Measurements from ENCODE around the gene DLG4.
"Not testable (repeated sequence)": the region's sequence is repeated elsewhere in the genome, so short reads cannot be mapped to it uniquely, and the experiment has no call there.

Gene DLG4

GRCh38 chr17:7175330-7175733, 44.3 kb downstream of the DLG4 start:
- H3K4me3 ChIP-seq (ENCODE audit: low read depth, low read length): no peak overlapping the region
- DNase-seq (ENCODE audit: low read depth): no peak

- no peak for DNase-seq (ENCODE audit: low read depth)
- no peak overlapping the region for H3K4me3 ChIP-seq (ENCODE audit: low read depth, low read length)
Observed at GRCh38 chr17:7174603-7175326, 44.9 kb downstream of the DLG4 start.

- DNase-seq (ENCODE audit: low read depth): no peak
- H3K4me3 ChIP-seq (ENCODE audit: low read depth, low read length): no peak overlapping the region
Observed at GRCh38 chr17:7173687-7174602, 45.7 kb downstream of the DLG4 start.

GRCh38 chr17:7172522-7173191, 47.0 kb downstream of the DLG4 start:
- DNase-seq (ENCODE audit: low read depth); H3K4me3 ChIP-seq (ENCODE audit: low read depth, low read length): not testable (repeated sequence)

- not testable (repeated sequence) for DNase-seq (ENCODE audit: low read depth); H3K4me3 ChIP-seq (ENCODE audit: low read depth, low read length)
Observed at GRCh38 chr17:7169565-7169908, 50.1 kb downstream of the DLG4 start.

GRCh38 chr17:7168841-7169564, 50.6 kb downstream of the DLG4 start:
- not testable (repeated sequence) for H3K4me3 ChIP-seq (ENCODE audit: low read depth, low read length); DNase-seq (ENCODE audit: low read depth)

- no peak for DNase-seq (ENCODE audit: low read depth)
Observed at GRCh38 chr17:7167832-7168231, 51.8 kb downstream of the DLG4 start.

GRCh38 chr17:7166873-7167272, 52.8 kb downstream of the DLG4 start:
- H3K4me3 ChIP-seq (ENCODE audit: low read depth, low read length): no peak overlapping the region
- no peak for DNase-seq (ENCODE audit: low read depth)

More at GRCh38 chr17:7167832-7168231, 51.8 kb downstream of the DLG4 start:
- H3K4me3 ChIP-seq (ENCODE audit: low read depth, low read length): no peak overlapping the region

GRCh38 chr17:7159571-7159970, 60.1 kb downstream of the DLG4 start:
- not testable (repeated sequence) for DNase-seq (ENCODE audit: low read depth); H3K4me3 ChIP-seq (ENCODE audit: low read depth, low read length)

GRCh38 chr17:7158424-7158823, 61.2 kb downstream of the DLG4 start:
- H3K4me3 ChIP-seq (ENCODE audit: low read depth, low read length); DNase-seq (ENCODE audit: low read depth): not testable (repeated sequence)

GRCh38 chr17:7156342-7156940, 63.2 kb downstream of the DLG4 start:
- H3K4me3 ChIP-seq (ENCODE audit: low read depth, low read length): no peak overlapping the region
- DNase-seq (ENCODE audit: low read depth): no peak

GRCh38 chr17:7147772-7148171, 71.9 kb downstream of the DLG4 start:
- DNase-seq (ENCODE audit: low read depth): no peak
- no peak overlapping the region for H3K4me3 ChIP-seq (ENCODE audit: low read depth, low read length)

- H3K4me3 ChIP-seq (ENCODE audit: low read depth, low read length): no peak overlapping the region
- DNase-seq (ENCODE audit: low read depth): no peak
Observed at GRCh38 chr17:7146115-7146514, 73.5 kb downstream of the DLG4 start.

GRCh38 chr17:7144213-7144612, 75.4 kb downstream of the DLG4 start:
- no peak overlapping the region for H3K4me3 ChIP-seq (ENCODE audit: low read depth, low read length)
- DNase-seq (ENCODE audit: low read depth): no peak

GRCh38 chr17:7141824-7142223, 77.8 kb downstream of the DLG4 start:
- H3K4me3 ChIP-seq (ENCODE audit: low read depth, low read length): no peak overlapping the region
- no peak for DNase-seq (ENCODE audit: low read depth)

- no peak for DNase-seq (ENCODE audit: low read depth)
- no peak overlapping the region for H3K4me3 ChIP-seq (ENCODE audit: low read depth, low read length)
Observed at GRCh38 chr17:7139400-7139799, 80.2 kb downstream of the DLG4 start.

- no peak for DNase-seq (ENCODE audit: low read depth)
- no peak overlapping the region for H3K4me3 ChIP-seq (ENCODE audit: low read depth, low read length)
Observed at GRCh38 chr17:7138800-7139381, 80.7 kb downstream of the DLG4 start.

GRCh38 chr17:7137171-7137943, 82.3 kb downstream of the DLG4 start:
- no peak overlapping the region for H3K4me3 ChIP-seq (ENCODE audit: low read depth, low read length)
- no peak for DNase-seq (ENCODE audit: low read depth)

Data from skeletal muscle cell (primary cell).